Ascending aorta (tissue), 2 donors: ENCODE results near the gene PCSK5. TPM values are rescaled to one million over a fixed set of nuclear protein-coding genes. Genes with fewer than 3 reads are reported as not detected.

ENCODE experiments used
- DNase-seq, 2 donors: peaks; one replicate each; pipeline ENCODE4 v3.0.0-alpha.2; 2019; ENCODE audit warnings: low spot score in 2 of 2
- H3K27ac ChIP-seq, 2 donors: fragments of 200-600 bp; sonication (generic); one replicate each; pipeline ENCODE4 v1.5.1; 2016 to 2017; ENCODE audit warnings: mild to moderate bottlenecking in 1 of 2
- H3K27me3 ChIP-seq: fragments of 200-600 bp; sonication (generic); one replicate; pipeline ENCODE4 v1.5.1; 2017
- H3K36me3 ChIP-seq, 2 donors: fragments of 200-600 bp; sonication (generic); one replicate each; pipeline ENCODE4 v1.5.1; 2016
- H3K4me1 ChIP-seq, 2 donors: fragments of 200-600 bp; sonication (generic); one replicate each; pipeline ENCODE4 v1.5.1; 2016 to 2017; ENCODE audit warnings: mild to moderate bottlenecking in 1 of 2
- H3K4me3 ChIP-seq, 2 donors: fragments of 200-600 bp; sonication (generic); one replicate each; pipeline ENCODE4 v1.5.1; 2016 to 2017; ENCODE audit warnings: mild to moderate bottlenecking in 1 of 2
- H3K9me3 ChIP-seq, 2 donors: fragments of 200-600 bp; sonication (generic); one replicate each; pipeline ENCODE4 v1.5.1; 2016
- intact Hi-C: fragments of 100-400 bp; cut with DNase I; formaldehyde crosslinking; loops from one replicate; pipeline ENCODE4 v1.15.1; 2023
- total RNA-seq: library from RNA; depleted of rRNA; stranded (reverse); fragments of >200 nt; gene quantifications from one replicate; pipeline ENCODE4 v1.1.0, GENCODE V29; 2016
- TF ChIP-seq, protein P1 (sequence below), 3 experiments: fragments of 200-600 bp in 2 of 3; fragments of 450-650 bp in 1 of 3; sonication (generic) in 2 of 3; IDR thresholded peaks; one replicate each; pipeline ENCODE4 v1.5.1; 2016 to 2019; ENCODE audit warnings: antibody characterized with exemption in 3 of 3, mild to moderate bottlenecking in 1 of 3, moderate library complexity in 1 of 3

Gene PCSK5
- total RNA-seq, 1 donor from 2014 or later = 66.3 TPM

DNA sequence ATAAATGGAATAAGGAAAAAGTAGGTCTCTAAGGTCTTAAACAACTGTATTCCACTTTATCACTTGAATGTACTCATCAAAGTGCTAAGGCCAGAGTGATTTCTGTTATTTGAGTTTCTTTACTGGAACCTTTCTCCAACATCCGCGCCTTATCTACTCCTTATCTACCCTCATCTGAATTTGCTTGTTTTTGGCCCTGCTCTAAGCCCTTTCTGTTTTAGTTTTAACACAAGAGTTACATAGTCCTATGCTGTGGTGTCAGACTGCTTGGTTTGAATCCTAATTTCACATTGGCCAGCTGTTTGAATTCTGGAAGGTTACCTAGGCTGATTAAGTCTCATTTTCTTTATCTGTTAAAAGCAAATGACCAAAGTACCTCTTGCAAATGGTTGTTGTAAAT lies 128.3 kb downstream of the PCSK5 start:
- TF ChIP-seq, protein P1, sequence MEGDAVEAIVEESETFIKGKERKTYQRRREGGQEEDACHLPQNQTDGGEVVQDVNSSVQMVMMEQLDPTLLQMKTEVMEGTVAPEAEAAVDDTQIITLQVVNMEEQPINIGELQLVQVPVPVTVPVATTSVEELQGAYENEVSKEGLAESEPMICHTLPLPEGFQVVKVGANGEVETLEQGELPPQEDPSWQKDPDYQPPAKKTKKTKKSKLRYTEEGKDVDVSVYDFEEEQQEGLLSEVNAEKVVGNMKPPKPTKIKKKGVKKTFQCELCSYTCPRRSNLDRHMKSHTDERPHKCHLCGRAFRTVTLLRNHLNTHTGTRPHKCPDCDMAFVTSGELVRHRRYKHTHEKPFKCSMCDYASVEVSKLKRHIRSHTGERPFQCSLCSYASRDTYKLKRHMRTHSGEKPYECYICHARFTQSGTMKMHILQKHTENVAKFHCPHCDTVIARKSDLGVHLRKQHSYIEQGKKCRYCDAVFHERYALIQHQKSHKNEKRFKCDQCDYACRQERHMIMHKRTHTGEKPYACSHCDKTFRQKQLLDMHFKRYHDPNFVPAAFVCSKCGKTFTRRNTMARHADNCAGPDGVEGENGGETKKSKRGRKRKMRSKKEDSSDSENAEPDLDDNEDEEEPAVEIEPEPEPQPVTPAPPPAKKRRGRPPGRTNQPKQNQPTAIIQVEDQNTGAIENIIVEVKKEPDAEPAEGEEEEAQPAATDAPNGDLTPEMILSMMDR (IDR thresholded peaks at IDR 0.05) = no peak
- no peaks in the 10 kb centered on the region for H3K9me3 ChIP-seq
- no peak overlapping the region for H3K4me3 ChIP-seq
- no peaks in the 10 kb centered on the region for H3K4me1 ChIP-seq
- peak overlapping the region in 1 of 2 donors; percentile 32 for H3K27ac ChIP-seq
- peaks cover 0 to 3% of the 10 kb centered on the region in 2 donors for H3K36me3 ChIP-seq
- no peaks in the 10 kb centered on the region for H3K27me3 ChIP-seq
- no peak for DNase-seq
- intact Hi-C loops = no loop called here

DNA sequence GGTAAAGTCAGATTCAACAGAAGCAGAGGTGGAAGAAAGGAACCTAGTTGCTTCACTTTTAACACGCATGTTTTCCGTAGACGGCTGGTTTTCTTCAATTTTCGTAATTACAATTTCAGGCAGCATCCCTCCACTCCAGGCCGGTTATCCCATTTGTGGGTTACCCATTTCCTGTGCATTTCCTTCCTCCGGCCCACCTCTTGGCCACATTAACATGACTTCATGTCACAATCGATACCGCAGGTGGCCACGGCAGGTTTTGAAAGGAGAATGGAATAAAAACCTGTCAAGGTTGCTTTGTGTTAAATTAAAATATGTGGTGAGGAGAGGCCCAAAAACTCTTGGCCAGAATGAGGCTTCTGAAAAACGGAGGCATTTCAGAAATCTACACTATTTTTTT lies 130.2 kb downstream of the PCSK5 start:
- Histone ChIP-seq H3K4me3 (no peak overlapping the region), H3K27ac (no peak overlapping the region), H3K36me3 (peaks cover 0 to 6% of the 10 kb centered on the region in 2 donors), H3K4me1 (no peaks in the 10 kb centered on the region), H3K27me3 (no peaks in the 10 kb centered on the region), H3K9me3 (no peaks in the 10 kb centered on the region)
- TF ChIP-seq, protein P1 (IDR thresholded peaks at IDR 0.05) = no peak
- DNase-seq = no peak
- intact Hi-C loops = no loop called here

DNA sequence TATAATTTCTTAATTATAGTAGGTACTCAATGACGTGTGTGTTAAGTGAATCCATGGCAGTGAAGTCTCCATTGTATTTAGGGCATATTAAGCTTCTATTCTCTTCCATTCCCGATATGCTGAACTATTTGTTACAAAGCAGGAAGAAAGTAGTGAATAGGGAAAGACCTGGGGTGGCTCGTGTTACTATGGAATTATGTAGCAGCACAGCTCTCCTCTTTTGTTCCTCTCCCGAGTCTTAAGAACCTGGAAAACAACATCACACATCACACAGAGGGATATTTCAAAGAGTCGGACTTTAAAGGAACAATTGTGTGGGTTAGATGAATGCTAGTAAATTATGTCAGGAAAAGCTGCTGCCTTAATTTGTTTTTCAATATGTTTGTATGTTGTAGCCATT lies 131.8 kb downstream of the PCSK5 start:
- intact Hi-C loops = no loop called here
- no peaks in the 10 kb centered on the region for H3K27me3 ChIP-seq
- no peak for DNase-seq
- H3K9me3 ChIP-seq = no peaks in the 10 kb centered on the region
- H3K4me1 ChIP-seq = no peaks in the 10 kb centered on the region
- H3K36me3 ChIP-seq = peaks cover 0 to 16% of the 10 kb centered on the region in 2 donors
- H3K4me3 ChIP-seq = no peak overlapping the region
- H3K27ac ChIP-seq = no peak overlapping the region
- TF ChIP-seq, protein P1 (IDR thresholded peaks at IDR 0.05) = no peak

DNA sequence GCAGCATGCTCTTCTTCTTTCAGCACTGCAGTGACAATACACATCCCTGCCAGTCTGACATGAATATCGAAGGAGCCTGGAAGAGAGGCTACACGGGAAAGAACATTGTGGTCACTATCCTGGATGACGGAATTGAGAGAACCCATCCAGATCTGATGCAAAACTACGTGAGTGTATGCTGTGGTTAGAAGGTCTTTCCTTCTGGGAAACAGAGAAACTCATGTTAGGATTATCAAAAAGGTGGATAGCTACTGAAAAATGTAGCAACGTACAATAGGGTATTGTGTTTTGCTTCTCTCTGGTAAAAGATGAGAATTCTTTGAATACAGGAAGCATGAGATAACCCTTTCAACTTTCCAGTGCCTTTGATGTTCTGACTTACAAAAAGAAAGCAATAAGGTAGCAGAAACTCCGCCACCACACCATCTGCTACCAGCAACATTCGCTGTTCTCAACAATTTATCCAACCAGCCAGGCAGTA lies 133.3 kb downstream of the PCSK5 start:
- H3K27me3 ChIP-seq = no peaks in the 10 kb centered on the region
- TF ChIP-seq, protein P1 (IDR thresholded peaks at IDR 0.05) = no peak
- intact Hi-C loops = no loop called here
- no peak for DNase-seq
- H3K9me3 ChIP-seq = no peaks in the 10 kb centered on the region
- H3K36me3 ChIP-seq = peaks cover 0 to 17% of the 10 kb centered on the region in 2 donors
- H3K27ac ChIP-seq = no peak overlapping the region
- H3K4me3 ChIP-seq = no peak overlapping the region
- H3K4me1 ChIP-seq = no peaks in the 10 kb centered on the region

DNA sequence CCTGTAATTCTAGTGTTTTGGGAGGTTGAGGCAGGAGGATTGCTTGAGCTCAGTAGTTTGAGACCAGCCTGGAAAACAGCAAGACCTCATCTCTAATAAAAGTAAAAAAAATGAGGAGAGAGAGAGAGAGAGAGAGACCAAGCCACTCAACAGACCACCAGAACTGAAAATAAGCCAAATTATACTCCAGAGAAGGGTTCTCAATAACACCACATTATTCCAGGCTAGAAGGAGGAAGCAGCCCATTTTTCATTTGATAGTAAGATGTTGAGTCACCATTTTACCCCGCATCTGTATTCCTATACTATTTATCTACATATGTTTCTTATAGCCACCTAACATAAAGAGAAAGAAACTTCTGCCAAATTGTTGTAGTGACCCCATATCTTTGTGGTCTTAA lies 134.8 kb downstream of the PCSK5 start:
- H3K36me3 ChIP-seq = peaks cover 0 to 17% of the 10 kb centered on the region in 2 donors
- no peaks in the 10 kb centered on the region for H3K27me3 ChIP-seq
- TF ChIP-seq, protein P1 (IDR thresholded peaks at IDR 0.05) = no peak
- no peak for DNase-seq
- H3K4me1 ChIP-seq = no peaks in the 10 kb centered on the region
- H3K27ac ChIP-seq = no peak overlapping the region
- no peaks in the 10 kb centered on the region for H3K9me3 ChIP-seq
- intact Hi-C loops = no loop called here
- no peak overlapping the region for H3K4me3 ChIP-seq

DNA sequence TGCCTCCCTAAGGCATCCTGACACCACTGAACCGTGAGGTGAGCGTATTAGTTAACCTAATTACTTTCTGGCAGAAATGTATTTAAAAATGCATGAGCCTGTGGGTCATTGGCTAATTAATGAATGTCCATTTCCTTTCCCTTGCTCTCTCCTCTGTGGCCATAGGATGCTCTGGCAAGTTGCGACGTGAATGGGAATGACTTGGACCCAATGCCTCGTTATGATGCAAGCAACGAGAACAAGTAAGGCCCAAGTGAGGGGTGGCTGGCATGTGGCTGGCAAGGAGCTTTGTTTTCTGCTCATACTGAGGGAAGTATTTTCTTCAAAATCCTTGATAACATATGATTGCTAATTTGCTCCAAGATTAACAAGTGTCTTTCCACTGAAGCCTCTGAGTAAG lies 136.3 kb downstream of the PCSK5 start:
- no peaks in the 10 kb centered on the region for H3K4me1 ChIP-seq
- peaks cover 0 to 23% of the 10 kb centered on the region in 2 donors for H3K36me3 ChIP-seq
- TF ChIP-seq, protein P1 (IDR thresholded peaks at IDR 0.05) = no peak
- no peak overlapping the region for H3K4me3 ChIP-seq
- H3K9me3 ChIP-seq = no peaks in the 10 kb centered on the region
- H3K27ac ChIP-seq = no peak overlapping the region
- intact Hi-C loops = no loop called here
- no peaks in the 10 kb centered on the region for H3K27me3 ChIP-seq
- no peak for DNase-seq
